OCI-LY1 (cell line): ENCODE data around the gene ZNF536.

Experiments used
- H2AFZ ChIP-seq: fragments of 200-600 bp; sonication (generic), shearing (Covaris generic); 2 replicates; pipeline ENCODE4 v1.6.0; 2014; ENCODE audit warnings: antibody characterized with exemption, mild to moderate bottlenecking, low read length
- H3F3A ChIP-seq: fragments of 200-600 bp; sonication (generic), shearing (Covaris generic); 2 replicates; pipeline ENCODE4 v1.6.0; 2014; ENCODE audit warnings: mild to moderate bottlenecking, antibody characterized with exemption, low read length, moderate library complexity; ENCODE audit not compliant: insufficient read depth
- H3K27ac ChIP-seq: fragments of 200-600 bp; sonication (generic); 2 replicates; pipeline ENCODE4 v1.5.1; 2014; ENCODE audit warnings: low read length, mixed run types, mild to moderate bottlenecking, low read depth; ENCODE audit not compliant: poor library complexity, severe bottlenecking
- H3K27me3 ChIP-seq: fragments of 200-600 bp; sonication (generic); 2 replicates; pipeline ENCODE4 v1.6.0; 2014; ENCODE audit warnings: antibody characterized with exemption, mild to moderate bottlenecking, low read length, moderate library complexity; ENCODE audit not compliant: insufficient read depth
- H3K36me3 ChIP-seq: fragments of 200-600 bp; sonication (generic); 2 replicates; pipeline ENCODE4 v1.6.1; 2014; ENCODE audit warnings: mild to moderate bottlenecking, antibody characterized with exemption, low read length, moderate library complexity, mixed read lengths; ENCODE audit not compliant: insufficient read depth
- H3K4me1 ChIP-seq: fragments of 200-600 bp; sonication (generic); 2 replicates; pipeline ENCODE4 v1.5.1; 2014; ENCODE audit warnings: mild to moderate bottlenecking, low read length, moderate library complexity; ENCODE audit not compliant: insufficient read depth, severe bottlenecking
- H3K4me2 ChIP-seq: fragments of 200-600 bp; sonication (generic), shearing (Covaris generic); 2 replicates; pipeline ENCODE4 v1.6.1; 2014; ENCODE audit warnings: low read length
- H3K4me3 ChIP-seq: fragments of 200-600 bp; sonication (generic); 2 replicates; pipeline ENCODE4 v1.5.1; 2014; ENCODE audit warnings: low read length, low read depth, mild to moderate bottlenecking, mixed read lengths; ENCODE audit not compliant: poor library complexity, severe bottlenecking
- H3K79me2 ChIP-seq: fragments of 200-600 bp; shearing (Covaris generic); 2 replicates; pipeline ENCODE4 v1.6.1; 2016; ENCODE audit warnings: mixed run types, low read length, mixed read lengths; ENCODE audit not compliant: insufficient read depth
- H3K9ac ChIP-seq: fragments of 200-600 bp; sonication (generic), shearing (Covaris generic); 2 replicates; pipeline ENCODE4 v1.6.1; 2014; ENCODE audit warnings: mild to moderate bottlenecking, low read length, mixed read lengths
- H3K9me2 ChIP-seq: fragments of 200-600 bp; sonication (generic), shearing (Covaris generic); 2 replicates; pipeline ENCODE4 v1.6.1; 2014; ENCODE audit warnings: low read depth, mild to moderate bottlenecking, low read length, mixed read lengths
- H3K9me3 ChIP-seq: fragments of 200-600 bp; shearing (Covaris generic); 2 replicates; pipeline ENCODE4 v1.6.1; 2014; ENCODE audit warnings: low read length, mixed read lengths
- H4K20me1 ChIP-seq: fragments of 200-600 bp; sonication (generic), shearing (Covaris generic); 2 replicates; pipeline ENCODE4 v1.6.0; 2016; ENCODE audit warnings: mild to moderate bottlenecking, low read length; ENCODE audit not compliant: insufficient read depth
- EZH2 ChIP-seq: fragments of 200-600 bp; sonication (generic), shearing (Covaris generic); IDR thresholded peaks from 2 replicates; pipeline ENCODE4 v1.8.0; 2017; ENCODE audit warnings: borderline replicate concordance, mixed run types, mild to moderate bottlenecking, antibody characterized with exemption, low read length, moderate library complexity, mixed read lengths
- TF ChIP-seq, protein P1 (sequence below): fragments of 200-600 bp; sonication (generic), shearing (Covaris generic); IDR thresholded peaks from 2 replicates; pipeline ENCODE4 v1.5.1; 2017; ENCODE audit warnings: mild to moderate bottlenecking, antibody characterized with exemption, low read length, moderate library complexity, mixed read lengths

Gene ZNF536

DNA sequence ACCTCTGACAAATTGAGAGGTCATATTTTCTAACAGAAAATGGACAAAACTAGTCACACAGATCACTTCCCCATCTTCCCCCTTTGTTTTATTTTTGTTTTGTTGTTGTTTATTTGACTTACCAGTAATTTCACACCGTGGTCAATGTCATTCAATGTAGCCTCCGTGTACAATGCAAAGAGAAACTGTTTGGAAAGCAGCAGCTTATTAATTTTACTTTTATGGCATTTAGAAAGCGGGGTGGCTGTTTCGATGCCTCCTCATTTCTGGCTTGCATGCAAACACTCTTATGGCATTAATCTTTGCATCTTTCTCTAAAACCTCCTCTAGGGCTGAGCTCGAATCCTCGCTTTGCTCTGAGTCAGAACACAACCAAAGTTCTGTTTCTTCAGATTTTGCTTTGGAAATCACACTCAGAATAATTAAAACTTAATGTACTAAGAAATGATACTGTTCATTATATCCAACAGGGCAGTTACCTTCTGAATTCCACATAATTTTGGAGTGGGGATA lies 77.0 kb downstream of the ZNF536 start:
- Histone ChIP-seq H3K4me2 (no peak overlapping the region), H3K27ac (no peak overlapping the region), H4K20me1 (no peaks in the 10 kb centered on the region), H3K9me2 (no peaks in the 10 kb centered on the region), H3F3A (no peaks in the 10 kb centered on the region), H3K4me1 (no peaks in the 10 kb centered on the region), H3K27me3 (no peaks in the 10 kb centered on the region), H3K9ac (no peak overlapping the region), H3K36me3 (no peaks in the 10 kb centered on the region), H2AFZ (no peak overlapping the region), H3K4me3 (no peak overlapping the region), H3K79me2 (no peaks in the 10 kb centered on the region), H3K9me3 (no peaks in the 10 kb centered on the region)
- no peak for TF ChIP-seq EZH2
- TF ChIP-seq, protein P1, sequence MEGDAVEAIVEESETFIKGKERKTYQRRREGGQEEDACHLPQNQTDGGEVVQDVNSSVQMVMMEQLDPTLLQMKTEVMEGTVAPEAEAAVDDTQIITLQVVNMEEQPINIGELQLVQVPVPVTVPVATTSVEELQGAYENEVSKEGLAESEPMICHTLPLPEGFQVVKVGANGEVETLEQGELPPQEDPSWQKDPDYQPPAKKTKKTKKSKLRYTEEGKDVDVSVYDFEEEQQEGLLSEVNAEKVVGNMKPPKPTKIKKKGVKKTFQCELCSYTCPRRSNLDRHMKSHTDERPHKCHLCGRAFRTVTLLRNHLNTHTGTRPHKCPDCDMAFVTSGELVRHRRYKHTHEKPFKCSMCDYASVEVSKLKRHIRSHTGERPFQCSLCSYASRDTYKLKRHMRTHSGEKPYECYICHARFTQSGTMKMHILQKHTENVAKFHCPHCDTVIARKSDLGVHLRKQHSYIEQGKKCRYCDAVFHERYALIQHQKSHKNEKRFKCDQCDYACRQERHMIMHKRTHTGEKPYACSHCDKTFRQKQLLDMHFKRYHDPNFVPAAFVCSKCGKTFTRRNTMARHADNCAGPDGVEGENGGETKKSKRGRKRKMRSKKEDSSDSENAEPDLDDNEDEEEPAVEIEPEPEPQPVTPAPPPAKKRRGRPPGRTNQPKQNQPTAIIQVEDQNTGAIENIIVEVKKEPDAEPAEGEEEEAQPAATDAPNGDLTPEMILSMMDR, result no peak

DNA sequence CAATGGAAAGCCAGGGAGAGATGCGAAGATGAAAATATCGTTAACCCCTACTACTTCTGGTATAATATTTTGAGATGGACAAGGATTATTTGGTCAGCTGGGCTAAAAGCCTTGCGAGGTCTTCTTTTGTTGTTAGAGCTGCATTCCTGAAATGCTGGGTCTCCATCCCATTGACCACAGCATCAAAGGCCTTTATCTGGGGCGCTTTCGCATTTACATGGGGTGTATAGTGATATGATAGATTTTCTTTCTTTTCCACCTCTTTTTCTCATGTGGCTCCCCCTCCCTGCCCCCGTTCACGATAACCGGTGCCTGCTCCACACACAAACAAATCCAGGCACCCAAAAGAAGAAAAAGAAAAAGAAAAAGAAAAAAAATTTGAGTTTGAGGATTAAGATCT lies 77.5 kb downstream of the ZNF536 start:
- Histone ChIP-seq H3K9ac (no peak overlapping the region), H3K9me2 (no peaks in the 10 kb centered on the region), H2AFZ (no peak overlapping the region), H3K4me1 (no peaks in the 10 kb centered on the region), H3K27me3 (no peaks in the 10 kb centered on the region), H3K27ac (no peak overlapping the region), H3F3A (no peaks in the 10 kb centered on the region), H4K20me1 (no peaks in the 10 kb centered on the region), H3K4me2 (no peak overlapping the region), H3K36me3 (no peaks in the 10 kb centered on the region), H3K9me3 (no peaks in the 10 kb centered on the region), H3K79me2 (no peaks in the 10 kb centered on the region), H3K4me3 (no peak overlapping the region)
- TF ChIP-seq EZH2, result no peak
- TF ChIP-seq, protein P1, result no peak

DNA sequence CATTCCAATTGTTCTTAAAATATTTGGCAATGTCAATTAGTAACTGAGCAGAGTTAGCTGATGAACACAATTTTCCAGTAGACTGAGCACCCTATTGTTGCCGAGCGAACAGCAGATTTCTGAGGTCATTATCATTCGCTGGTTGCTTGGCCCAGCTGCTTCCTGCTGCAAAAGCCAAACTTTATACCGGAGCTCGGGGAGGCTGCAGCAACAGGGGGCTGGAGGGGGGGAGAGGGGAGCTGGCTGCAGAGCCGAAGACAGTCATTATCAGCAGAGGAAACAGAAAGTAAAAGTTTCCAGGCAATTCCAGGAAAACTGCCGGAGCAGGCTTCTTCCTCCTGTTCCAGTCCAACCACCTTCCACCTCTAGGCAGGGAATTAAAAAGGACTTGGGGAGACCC lies 77.9 kb downstream of the ZNF536 start:
- TF ChIP-seq EZH2, result no peak
- TF ChIP-seq, protein P1, result no peak
- no peak overlapping the region for H3K4me2 ChIP-seq
- no peaks in the 10 kb centered on the region for H3K9me3 ChIP-seq
- no peak overlapping the region for H3K9ac ChIP-seq
- no peaks in the 10 kb centered on the region for H3K79me2 ChIP-seq
- H4K20me1 ChIP-seq, result no peaks in the 10 kb centered on the region
- H3K27ac ChIP-seq, result no peak overlapping the region
- no peaks in the 10 kb centered on the region for H3K27me3 ChIP-seq
- no peak overlapping the region for H3K4me3 ChIP-seq
- H3K36me3 ChIP-seq, result no peaks in the 10 kb centered on the region
- no peaks in the 10 kb centered on the region for H3K9me2 ChIP-seq
- H2AFZ ChIP-seq, result no peak overlapping the region
- H3F3A ChIP-seq, result no peaks in the 10 kb centered on the region
- H3K4me1 ChIP-seq, result no peaks in the 10 kb centered on the region
